HG03039 (cell line): ENCODE data around the gene CRB1.

Experiments
- ATAC-seq: cut with Tn5 transposase; IDR thresholded peaks from one replicate; pipeline ENCODE4 v1.9.1; 2021; ENCODE audit warnings: mild to moderate bottlenecking, moderate library complexity; ENCODE audit not compliant: unreplicated experiment

CRB1 gene

DNA sequence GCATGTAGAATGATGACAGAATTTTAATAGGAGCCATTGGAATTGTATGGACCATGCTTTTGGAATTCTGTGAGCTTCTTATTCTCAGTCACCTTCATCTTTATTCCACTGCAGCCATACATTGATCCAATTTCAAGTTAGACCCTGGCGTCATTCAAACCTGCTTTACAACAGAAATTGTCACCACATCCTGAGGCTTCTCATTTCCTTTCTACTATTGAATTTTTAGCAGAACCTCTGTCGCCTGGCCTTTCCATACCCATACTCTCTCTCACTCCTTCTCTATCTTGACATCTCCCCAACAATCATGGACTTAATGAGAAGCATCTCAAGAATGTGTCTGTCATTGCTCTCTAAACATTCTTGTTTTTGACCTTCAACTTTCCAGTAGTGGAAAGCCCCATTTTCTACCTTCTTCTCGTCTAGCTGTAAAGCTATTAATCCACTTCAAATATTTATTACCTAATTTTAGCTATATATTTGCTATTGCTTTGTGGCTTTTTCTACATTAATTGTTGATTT is 74.1 kb downstream of the CRB1 start:
- ATAC-seq: no peak

DNA sequence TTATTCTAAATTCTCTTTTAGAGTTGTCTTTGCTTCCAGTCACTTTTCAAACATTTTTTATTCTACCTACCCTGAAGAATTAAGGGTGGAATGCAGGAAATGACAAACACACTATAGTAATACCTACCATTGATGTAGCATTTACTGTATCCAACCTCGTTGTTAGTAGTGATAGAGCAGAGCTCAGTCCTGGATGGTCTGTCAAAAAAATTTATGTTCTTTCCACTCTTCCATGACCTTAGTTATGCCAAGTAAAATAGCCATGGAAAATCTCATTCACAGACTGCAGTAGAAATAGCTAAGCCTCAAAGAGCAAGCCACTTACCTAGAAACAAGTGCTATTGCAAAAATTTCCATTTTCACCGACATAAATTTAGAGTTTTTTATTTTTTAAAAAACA is 74.6 kb downstream of the CRB1 start:
- ATAC-seq: no peak

DNA sequence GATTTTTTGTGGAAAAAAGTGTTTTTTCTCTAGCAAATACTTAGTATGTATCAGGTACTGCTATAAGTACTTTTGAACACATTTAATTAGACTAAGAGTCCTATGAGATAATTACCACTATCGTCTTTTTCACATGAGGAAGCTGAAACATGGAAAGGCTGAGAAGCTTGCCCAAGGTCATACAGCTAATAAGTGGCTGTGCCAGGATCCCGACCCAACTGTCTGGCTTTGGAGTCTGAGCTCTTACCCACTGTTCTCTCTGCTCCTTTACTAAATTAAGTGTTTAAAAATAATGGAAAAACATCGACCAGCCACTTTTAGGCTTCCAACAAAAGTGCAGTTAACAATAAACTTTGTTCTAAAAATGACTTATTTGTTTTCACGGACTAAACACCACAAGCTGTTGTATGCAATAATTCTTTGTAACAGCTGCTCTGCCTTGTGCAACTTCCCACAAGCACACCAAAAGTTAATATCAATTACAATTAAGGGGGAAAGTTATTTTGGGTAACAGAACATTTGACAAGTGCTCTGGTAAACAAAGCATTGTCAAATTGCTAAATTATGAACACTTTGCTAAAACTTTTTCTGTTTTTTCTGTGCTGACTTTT is 75.7 kb downstream of the CRB1 start:
- ATAC-seq: no peak

DNA sequence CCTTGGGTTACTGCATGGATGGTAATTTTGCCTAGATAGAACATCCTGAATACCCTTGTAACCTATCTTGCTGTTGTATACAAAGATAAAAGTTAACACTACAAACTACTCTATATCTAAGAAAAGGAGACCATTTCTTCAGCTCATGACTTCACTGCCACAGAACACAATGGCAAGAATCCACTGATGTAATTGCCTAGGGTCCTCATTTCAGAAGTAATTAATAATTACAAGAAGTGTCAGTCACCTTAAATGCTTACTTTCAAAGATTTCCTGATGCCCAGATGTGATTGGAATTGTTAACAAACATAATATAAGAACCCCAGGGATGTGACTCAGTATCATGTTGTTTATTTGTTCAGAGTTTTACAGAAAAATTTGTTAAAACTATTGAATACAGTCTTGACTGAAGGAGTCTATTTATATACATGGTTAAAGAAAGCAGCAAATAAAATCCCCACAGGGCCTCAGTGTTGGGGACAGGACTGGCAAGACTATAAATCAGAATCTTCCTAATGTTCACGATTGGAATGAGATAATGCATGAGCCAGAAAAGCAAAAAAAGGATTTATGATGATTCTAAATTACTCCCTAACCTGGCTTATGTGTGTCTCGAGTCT is 83.9 kb downstream of the CRB1 start:
- ATAC-seq: no peak

GRCh38 chr1:197355248-197355995 is 87.4 kb downstream of the CRB1 start:
- ATAC-seq: no peak

- peak; percentile 55 for ATAC-seq
Observed at GRCh38 chr1:197356723-197357533, 88.9 kb downstream of the CRB1 start.

DNA sequence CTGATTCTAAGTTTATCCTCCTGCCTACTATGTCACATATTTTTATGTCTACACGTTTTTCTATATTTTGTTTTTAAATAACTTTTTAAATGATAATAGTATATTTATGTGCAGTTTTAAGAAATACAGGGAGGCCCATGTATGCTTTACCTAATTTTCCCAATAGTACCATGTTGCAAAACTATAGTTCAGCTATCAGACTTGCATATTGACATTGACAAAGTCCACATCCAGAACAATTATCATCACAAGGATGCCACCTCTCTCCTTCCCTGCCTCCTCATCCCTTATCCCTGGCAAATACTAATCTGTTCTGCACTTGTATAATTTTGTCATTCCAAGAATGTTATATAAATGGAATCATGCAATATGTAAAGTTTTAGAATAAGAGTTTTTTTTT is 90.9 kb downstream of the CRB1 start:
- no peak for ATAC-seq

- no peak for ATAC-seq
Observed at GRCh38 chr1:197360068-197360467, 92.0 kb downstream of the CRB1 start.

DNA sequence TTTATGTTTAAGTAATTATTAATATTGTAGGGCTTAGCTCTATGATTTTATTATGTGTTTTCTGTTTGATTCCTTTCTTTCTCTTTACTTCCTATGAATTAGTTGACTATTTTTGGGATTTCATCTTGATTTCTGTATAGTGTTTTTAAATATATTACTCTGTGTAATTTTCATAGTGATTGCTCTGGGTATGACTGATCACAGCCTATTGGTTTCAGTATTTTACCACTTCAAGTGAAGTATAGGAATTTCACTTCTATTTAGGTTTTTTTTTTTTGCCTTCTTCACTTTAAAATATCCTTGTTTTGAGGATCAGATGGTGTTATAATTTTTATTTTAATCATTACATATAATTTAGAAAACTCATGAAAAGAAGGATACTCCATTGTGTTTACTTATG is 94.8 kb downstream of the CRB1 start:
- ATAC-seq: no peak

- ATAC-seq: no peak
Observed at GRCh38 chr1:197363855-197364254, 95.8 kb downstream of the CRB1 start.

DNA sequence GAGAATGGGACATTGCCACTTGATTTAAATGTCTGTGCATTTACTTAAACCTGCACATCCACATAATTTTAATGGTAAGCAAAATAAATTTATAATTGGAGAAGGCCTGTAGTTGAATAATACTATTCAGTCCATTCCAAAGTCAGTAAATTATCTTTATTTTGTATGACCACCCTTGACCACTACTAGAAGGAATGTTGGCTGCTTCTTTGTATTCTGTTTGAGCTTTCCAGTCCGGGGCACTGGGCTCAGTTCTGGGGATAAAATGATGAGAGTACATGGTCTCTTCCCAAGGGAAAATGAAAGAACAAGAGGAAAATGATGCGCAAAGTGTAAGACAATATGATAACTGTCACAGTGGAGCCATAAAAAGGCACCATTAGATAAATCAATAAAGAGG is 98.9 kb downstream of the CRB1 start:
- ATAC-seq: no peak

DNA sequence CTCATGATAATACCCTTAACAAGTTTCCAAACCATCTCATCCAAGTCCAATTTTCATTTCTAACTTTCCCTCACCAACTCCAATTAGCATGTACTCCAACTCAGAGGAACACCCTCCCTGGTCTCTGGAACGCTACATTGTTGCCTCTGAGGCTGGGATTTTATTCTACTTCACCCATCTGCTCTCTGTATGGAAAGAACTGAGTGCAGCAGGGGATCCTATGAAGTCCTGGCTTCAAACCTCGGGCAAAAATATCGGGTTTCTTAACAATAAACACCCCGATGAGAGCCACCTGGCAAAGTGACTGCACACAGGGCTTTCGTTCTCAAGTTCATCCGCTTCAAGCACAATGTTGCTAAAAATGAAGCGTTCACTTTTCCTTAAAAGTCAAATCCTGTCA is 99.6 kb downstream of the CRB1 start:
- no peak for ATAC-seq

DNA sequence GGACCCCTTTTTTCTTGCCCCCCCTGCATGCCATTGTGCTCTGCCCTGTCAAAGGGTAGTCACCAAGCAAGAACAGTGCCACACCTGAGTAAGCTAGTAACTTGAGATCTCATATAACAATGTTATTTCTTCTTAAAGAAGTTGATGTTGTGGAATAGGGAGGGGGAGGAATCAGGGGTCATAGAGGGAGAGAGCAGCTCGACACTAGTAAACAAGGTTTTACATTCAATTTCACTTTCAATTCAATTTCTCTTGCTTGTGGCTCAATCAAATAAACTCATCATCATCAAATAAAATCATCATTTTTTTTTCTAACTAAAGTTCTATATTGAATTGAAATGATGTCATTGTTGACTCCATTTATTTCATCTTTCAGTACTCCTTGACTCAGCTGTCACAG is 106.4 kb downstream of the CRB1 start:
- no peak for ATAC-seq

DNA sequence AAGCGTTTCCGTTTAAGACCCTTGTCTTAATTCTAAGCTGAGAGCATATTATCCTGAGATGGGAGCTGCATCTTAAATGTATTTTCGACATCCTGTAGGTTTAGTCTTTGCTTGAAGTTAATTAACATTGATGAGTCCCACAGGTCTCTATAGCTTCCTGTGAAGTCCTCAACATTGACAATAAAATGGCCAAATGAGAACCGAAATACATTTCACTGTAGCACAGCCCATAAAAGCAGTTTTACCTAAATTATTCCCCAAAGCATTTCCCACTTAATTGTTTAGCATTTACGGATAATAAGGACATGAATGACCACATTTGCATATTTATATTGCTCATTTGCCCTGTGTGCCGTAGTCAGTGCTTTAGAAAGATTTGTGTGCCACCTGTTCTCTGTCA is 116.4 kb downstream of the CRB1 start:
- no peak for ATAC-seq

DNA sequence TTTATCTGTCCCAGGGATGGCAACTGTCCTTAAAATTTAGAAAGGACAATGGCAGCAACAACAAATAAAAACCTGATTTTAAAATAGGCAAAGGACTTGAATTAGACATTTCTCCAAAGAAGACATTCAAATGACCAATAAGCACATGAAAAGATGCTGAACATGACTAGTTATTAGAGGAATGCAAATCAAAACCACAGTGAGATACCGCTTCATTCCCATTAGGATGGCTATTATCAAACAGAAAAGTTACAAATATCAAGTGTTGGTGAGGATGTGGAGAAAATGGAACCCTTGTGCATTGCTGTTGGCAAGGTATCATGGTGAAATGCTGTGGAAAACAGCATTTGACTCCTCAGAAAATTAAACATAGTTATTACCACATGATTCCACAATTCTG is 120.7 kb downstream of the CRB1 start:
- no peak for ATAC-seq

- no peak for ATAC-seq
Observed at GRCh38 chr1:197390856-197391255, 122.8 kb downstream of the CRB1 start.

GRCh38 chr1:197391303-197392226 is 123.5 kb downstream of the CRB1 start:
- ATAC-seq: no peak

- ATAC-seq: no peak
Observed at GRCh38 chr1:197392541-197392940, 124.5 kb downstream of the CRB1 start.

GRCh38 chr1:197393105-197393504 is 125.1 kb downstream of the CRB1 start:
- no peak for ATAC-seq

- no peak for ATAC-seq
Observed at GRCh38 chr1:197393772-197394171, 125.7 kb downstream of the CRB1 start.
